Renal cortical epithelial cell (primary cell): ENCODE results near the gene POMC. TPM values are rescaled to one million over a fixed set of nuclear protein-coding genes. Genes with fewer than 3 reads are reported as not detected.
"Not testable (repeated sequence)": the region's sequence is repeated elsewhere in the genome, so short reads cannot be mapped to it uniquely, and the experiment has no call there.

Source experiments
- DNase-seq: peaks from one replicate; pipeline ENCODE4 v3.0.0-alpha.2; 2011; ENCODE audit warnings: low read depth
- total RNA-seq: library from RNA; depleted of rRNA; stranded (reverse); fragments of >200 nt; gene quantifications from 2 replicates; pipeline ENCODE4 v1.2.3, GENCODE V29; 2014

POMC gene
- total RNA-seq, 1 donor from 2014 or later, result 0.20 TPM

GRCh38 chr2:25176541-25177181, 8.3 kb upstream of the POMC start:
- no peak for DNase-seq

- DNase-seq, result no peak
These were observed 7.8 kb upstream of the POMC start for GRCh38 chr2:25176138-25176537.

- no peak for DNase-seq
These were observed 5.9 kb upstream of the POMC start for GRCh38 chr2:25174192-25174861.

GRCh38 chr2:25173719-25174118, 5.3 kb upstream of the POMC start:
- no peak for DNase-seq

GRCh38 chr2:25170888-25171287, 2.5 kb upstream of the POMC start:
- no peak for DNase-seq

GRCh38 chr2:25169073-25169470, 692 bp upstream of the POMC start:
- DNase-seq, result no peak

- no peak for DNase-seq
These were observed 2.1 kb downstream of the POMC start for GRCh38 chr2:25165992-25166875.

- no peak for DNase-seq
These were observed 3.8 kb downstream of the POMC start for GRCh38 chr2:25164561-25164960.

- DNase-seq, result not testable (repeated sequence)
These were observed 6.3 kb downstream of the POMC start for GRCh38 chr2:25162061-25162460.

- DNase-seq, result no peak
These were observed 7.2 kb downstream of the POMC start for GRCh38 chr2:25161055-25161781.

GRCh38 chr2:25160376-25160775, 8.0 kb downstream of the POMC start:
- DNase-seq, result no peak

GRCh38 chr2:25159949-25160348, 8.4 kb downstream of the POMC start:
- DNase-seq, result no peak

GRCh38 chr2:25158096-25158852, 10.1 kb downstream of the POMC start:
- no peak for DNase-seq

- DNase-seq, result no peak
These were observed 13.0 kb downstream of the POMC start for GRCh38 chr2:25155401-25155800.

- no peak for DNase-seq
These were observed 16.7 kb downstream of the POMC start for GRCh38 chr2:25151718-25152117.

GRCh38 chr2:25150993-25151392, 17.4 kb downstream of the POMC start:
- not testable (repeated sequence) for DNase-seq

GRCh38 chr2:25149646-25150045, 18.7 kb downstream of the POMC start:
- DNase-seq, result no peak

- DNase-seq, result no peak
These were observed 21.5 kb downstream of the POMC start for GRCh38 chr2:25146896-25147295.

GRCh38 chr2:25145803-25146202, 22.6 kb downstream of the POMC start:
- no peak for DNase-seq

- no peak for DNase-seq
These were observed 27.3 kb downstream of the POMC start for GRCh38 chr2:25141120-25141519.

GRCh38 chr2:25140535-25140934, 27.8 kb downstream of the POMC start:
- DNase-seq, result not testable (repeated sequence)
